ENCODE data around the gene CAV1.
A peak's percentile ranks its signal among the peaks of the same experiment; 100 is the strongest.

CAV1 gene

DNA sequence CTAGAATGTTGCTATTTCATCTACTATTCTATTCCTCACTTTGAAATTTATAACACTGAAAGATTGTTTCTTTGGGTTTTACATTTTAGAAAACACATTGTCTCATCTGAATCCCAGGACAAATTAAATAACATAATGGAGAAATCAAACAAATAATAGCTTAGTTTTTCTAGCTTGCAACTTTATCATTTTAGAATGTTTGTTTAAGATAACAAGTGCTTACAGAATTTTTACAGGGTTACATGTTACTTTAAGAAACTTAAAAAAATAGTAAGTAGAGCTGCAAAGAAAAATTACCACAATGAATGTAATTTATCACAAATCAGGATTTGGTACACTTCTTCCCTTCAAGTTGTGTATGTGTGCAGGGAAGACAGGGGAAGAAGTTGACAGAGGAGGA is 14.0 kb upstream of the CAV1 start:
- H3K4me3 ChIP-seq (ENCODE audit: low read length in 2 of 2), result no peak overlapping the region
- no peak overlapping the region for H3K27ac ChIP-seq (replicated peaks; ENCODE audit: low read length)
- no peak overlapping the region for H2AFZ ChIP-seq (ENCODE audit: low read length)
- H3K4me2 ChIP-seq (ENCODE audit: insufficient read depth, low read length, poor library complexity, severe bottlenecking), result no peak overlapping the region
- no peak overlapping the region for H3K23ac ChIP-seq (ENCODE audit: low read depth, low read length, poor library complexity)
- H3K4me1 ChIP-seq (ENCODE audit: control insufficient read depth in 2 of 2, insufficient read depth in 1 of 2, low read depth in 1 of 2, low read length in 2 of 2), result peaks cover 9% of the 10 kb centered on the region in 2 donors
- H2BK5ac ChIP-seq (ENCODE audit: low read length), result no peak overlapping the region
- no peak overlapping the region for H3K18ac ChIP-seq (ENCODE audit: low read length)
- DNase-seq (ENCODE audit: low spot score), result no peak
- H3K79me1 ChIP-seq (ENCODE audit: low read depth, low read length), result no peaks in the 10 kb centered on the region
- no peak overlapping the region for H4K91ac ChIP-seq (ENCODE audit: low read depth, low read length, poor library complexity)
- H3K14ac ChIP-seq (ENCODE audit: low read length), result no peak overlapping the region
- H3K9ac ChIP-seq (ENCODE audit: low read depth, low read length, poor library complexity), result no peak overlapping the region
- H3K36me3 ChIP-seq (replicated peaks in 1 of 2; ENCODE audit: control insufficient read depth in 2 of 2, insufficient read depth in 2 of 2, low read length in 2 of 2), result no peaks in the 10 kb centered on the region
- no peak overlapping the region for H2BK120ac ChIP-seq (ENCODE audit: low read depth, low read length)
- no peaks in the 10 kb centered on the region for H3K9me3 ChIP-seq (replicated peaks in 1 of 2; ENCODE audit: control insufficient read depth in 2 of 2, insufficient read depth in 1 of 2, low read depth in 1 of 2, low read length in 2 of 2)
- H3K27me3 ChIP-seq (ENCODE audit: control insufficient read depth in 3 of 3, insufficient read depth in 3 of 3, low read depth in 1 of 3, low read length in 3 of 3), result no peaks in the 10 kb centered on the region
- no peak overlapping the region for H4K8ac ChIP-seq (ENCODE audit: low read depth, low read length)
- no peak overlapping the region for H2BK15ac ChIP-seq (ENCODE audit: low read length)
- no peak overlapping the region for H3K4ac ChIP-seq (ENCODE audit: low read length)
- no peak overlapping the region for H2BK12ac ChIP-seq (ENCODE audit: low read length)
- no peak overlapping the region for H2AK5ac ChIP-seq (ENCODE audit: low read depth, low read length)

DNA sequence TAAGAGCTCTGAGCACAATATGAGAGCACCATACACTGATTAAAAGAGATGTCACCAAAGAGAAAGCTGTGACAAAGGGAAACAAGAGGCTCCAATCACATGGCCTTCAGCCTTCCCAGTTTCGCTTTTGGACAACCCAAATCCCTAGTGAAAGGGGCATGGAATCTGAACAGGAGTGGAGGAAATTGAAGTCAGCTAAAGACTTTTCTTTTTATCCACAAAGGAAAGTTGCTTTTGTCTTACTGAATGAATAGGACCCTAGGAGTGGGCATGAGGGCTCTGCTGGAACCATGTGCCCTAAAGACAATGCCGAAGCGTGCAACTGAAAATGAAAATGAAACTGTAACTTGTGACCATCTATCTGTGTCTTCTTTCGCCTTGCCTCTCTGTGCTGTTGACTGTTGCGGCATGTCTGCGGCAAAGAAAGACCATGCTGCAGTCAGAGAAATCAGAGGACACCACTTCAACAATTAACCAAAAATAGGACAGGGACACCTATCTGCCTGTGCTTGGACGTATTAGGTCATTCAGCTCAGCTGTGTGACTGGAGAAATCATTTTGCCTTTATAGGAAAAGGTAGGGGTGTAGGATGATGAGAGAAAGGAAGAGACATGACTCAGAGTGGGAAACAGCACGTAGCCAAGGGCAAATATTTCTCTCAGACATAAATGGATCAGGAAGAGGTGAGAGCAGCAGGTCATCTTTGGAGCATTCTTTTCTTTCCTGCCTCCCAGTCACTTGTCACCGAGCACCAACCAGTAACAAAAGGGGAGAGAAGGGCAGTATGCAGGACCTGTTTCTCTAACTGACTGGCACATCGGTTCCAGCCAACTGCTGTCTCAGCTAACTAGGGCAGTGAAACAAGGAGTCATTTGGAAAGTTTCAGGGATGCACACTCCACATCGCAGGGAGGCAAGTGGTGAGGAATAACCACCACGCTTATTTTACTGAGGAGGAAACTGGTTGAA is 13.0 kb upstream of the CAV1 start:
- Histone ChIP-seq H3K27ac (replicated peaks; ENCODE audit: low read length) (no peak overlapping the region), H3K9ac (ENCODE audit: low read depth, low read length, poor library complexity) (no peak overlapping the region), H2BK5ac (ENCODE audit: low read length) (no peak overlapping the region), H3K36me3 (replicated peaks in 1 of 2; ENCODE audit: control insufficient read depth in 2 of 2, insufficient read depth in 2 of 2, low read length in 2 of 2) (no peaks in the 10 kb centered on the region), H3K27me3 (ENCODE audit: control insufficient read depth in 3 of 3, insufficient read depth in 3 of 3, low read depth in 1 of 3, low read length in 3 of 3) (no peaks in the 10 kb centered on the region), H2AFZ (ENCODE audit: low read length) (peak overlapping the region; percentile 81), H3K4me2 (ENCODE audit: insufficient read depth, low read length, poor library complexity, severe bottlenecking) (no peak overlapping the region), H3K23ac (ENCODE audit: low read depth, low read length, poor library complexity) (no peak overlapping the region), H2BK120ac (ENCODE audit: low read depth, low read length) (no peak overlapping the region), H4K91ac (ENCODE audit: low read depth, low read length, poor library complexity) (no peak overlapping the region), H2BK12ac (ENCODE audit: low read length) (no peak overlapping the region), H3K4me3 (ENCODE audit: low read length in 2 of 2) (no peak overlapping the region), H2AK5ac (ENCODE audit: low read depth, low read length) (no peak overlapping the region), H3K14ac (ENCODE audit: low read length) (no peak overlapping the region), H3K18ac (ENCODE audit: low read length) (no peak overlapping the region), H4K8ac (ENCODE audit: low read depth, low read length) (no peak overlapping the region), H2BK15ac (ENCODE audit: low read length) (no peak overlapping the region), H3K4ac (ENCODE audit: low read length) (no peak overlapping the region), H3K9me3 (replicated peaks in 1 of 2; ENCODE audit: control insufficient read depth in 2 of 2, insufficient read depth in 1 of 2, low read depth in 1 of 2, low read length in 2 of 2) (no peaks in the 10 kb centered on the region), H3K4me1 (ENCODE audit: control insufficient read depth in 2 of 2, insufficient read depth in 1 of 2, low read depth in 1 of 2, low read length in 2 of 2) (peaks cover 9% of the 10 kb centered on the region in 2 donors), H3K79me1 (ENCODE audit: low read depth, low read length) (no peaks in the 10 kb centered on the region)
- no CpG with 5 or more reads among the region's 12 CpGs for WGBS, 2 donors (ENCODE audit: extremely low coverage in 2 of 2, insufficient read length in 2 of 2, insufficient replicate concordance in 1 of 2)
- no peak for DNase-seq (ENCODE audit: low spot score)

DNA sequence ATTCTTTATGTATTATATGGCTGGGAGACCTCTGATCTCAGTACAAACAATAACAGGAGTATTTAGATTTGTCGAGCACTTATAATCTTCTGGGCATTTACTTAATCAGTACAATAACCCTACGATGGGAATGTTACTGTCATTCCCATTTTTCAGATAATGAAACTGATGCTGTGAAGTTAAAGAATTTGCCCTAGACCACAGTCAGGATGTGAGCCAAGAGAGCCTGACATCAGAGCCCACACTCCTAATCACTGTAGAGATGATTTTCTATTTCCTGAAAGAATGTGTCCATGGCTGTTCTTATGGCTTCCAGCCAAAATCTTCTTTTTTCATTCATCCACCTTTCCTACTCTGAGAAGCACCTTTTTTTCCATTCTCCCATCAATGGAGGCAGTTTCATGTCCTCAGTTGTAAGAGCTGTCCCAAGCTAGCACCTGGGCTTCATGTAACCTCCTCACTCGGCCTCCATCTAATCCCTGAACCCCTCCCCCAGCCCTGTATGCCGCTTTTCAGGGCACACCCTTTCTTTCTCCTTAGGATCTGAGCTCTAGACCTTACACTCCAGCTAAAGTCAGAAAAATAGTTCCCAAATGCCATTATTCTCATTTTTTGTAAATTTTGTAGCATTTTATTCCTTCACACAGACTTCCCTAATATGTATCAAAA is 12.2 kb upstream of the CAV1 start:
- Histone ChIP-seq H2BK12ac (ENCODE audit: low read length) (no peak overlapping the region), H3K36me3 (replicated peaks in 1 of 2; ENCODE audit: control insufficient read depth in 2 of 2, insufficient read depth in 2 of 2, low read length in 2 of 2) (no peaks in the 10 kb centered on the region), H3K4me1 (ENCODE audit: control insufficient read depth in 2 of 2, insufficient read depth in 1 of 2, low read depth in 1 of 2, low read length in 2 of 2) (peaks cover 9% of the 10 kb centered on the region in 2 donors), H2AFZ (ENCODE audit: low read length) (peak overlapping the region; percentile 81), H2BK5ac (ENCODE audit: low read length) (no peak overlapping the region), H3K4ac (ENCODE audit: low read length) (no peak overlapping the region), H3K4me3 (ENCODE audit: low read length in 2 of 2) (no peak overlapping the region), H3K4me2 (ENCODE audit: insufficient read depth, low read length, poor library complexity, severe bottlenecking) (no peak overlapping the region), H4K91ac (ENCODE audit: low read depth, low read length, poor library complexity) (no peak overlapping the region), H3K27ac (replicated peaks; ENCODE audit: low read length) (no peak overlapping the region), H3K9me3 (replicated peaks in 1 of 2; ENCODE audit: control insufficient read depth in 2 of 2, insufficient read depth in 1 of 2, low read depth in 1 of 2, low read length in 2 of 2) (no peaks in the 10 kb centered on the region), H3K14ac (ENCODE audit: low read length) (no peak overlapping the region), H3K9ac (ENCODE audit: low read depth, low read length, poor library complexity) (no peak overlapping the region), H3K27me3 (ENCODE audit: control insufficient read depth in 3 of 3, insufficient read depth in 3 of 3, low read depth in 1 of 3, low read length in 3 of 3) (no peaks in the 10 kb centered on the region), H3K79me1 (ENCODE audit: low read depth, low read length) (no peaks in the 10 kb centered on the region), H3K23ac (ENCODE audit: low read depth, low read length, poor library complexity) (no peak overlapping the region), H2AK5ac (ENCODE audit: low read depth, low read length) (no peak overlapping the region), H4K8ac (ENCODE audit: low read depth, low read length) (no peak overlapping the region), H2BK15ac (ENCODE audit: low read length) (no peak overlapping the region), H3K18ac (ENCODE audit: low read length) (no peak overlapping the region), H2BK120ac (ENCODE audit: low read depth, low read length) (no peak overlapping the region)
- DNase-seq (ENCODE audit: low spot score), result no peak
- WGBS, 2 donors (ENCODE audit: extremely low coverage in 2 of 2, insufficient read length in 2 of 2, insufficient replicate concordance in 1 of 2), result no CpG with 5 or more reads among the region's 4 CpGs

DNA sequence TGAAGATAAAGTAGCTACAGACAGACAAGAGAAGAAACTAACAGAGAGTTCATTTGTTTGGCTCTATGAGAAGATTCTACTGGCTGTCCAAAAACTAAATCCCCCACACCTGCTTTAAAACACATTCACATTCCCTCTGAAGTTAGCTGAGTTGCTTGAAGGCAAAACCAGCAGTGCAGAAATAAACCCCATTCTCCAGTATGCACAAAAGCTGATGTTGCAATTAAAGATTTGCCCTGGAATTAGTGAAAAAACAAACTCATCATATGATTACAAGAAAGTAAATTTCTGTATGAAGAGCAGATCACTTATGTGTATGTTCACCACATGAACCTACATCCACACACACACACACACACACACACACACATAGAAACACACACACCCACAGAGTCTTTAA is 9.3 kb upstream of the CAV1 start:
- H4K91ac ChIP-seq (ENCODE audit: low read depth, low read length, poor library complexity), result no peak overlapping the region
- H3K27me3 ChIP-seq (ENCODE audit: control insufficient read depth in 3 of 3, insufficient read depth in 3 of 3, low read depth in 1 of 3, low read length in 3 of 3), result no peaks in the 10 kb centered on the region
- H2BK5ac ChIP-seq (ENCODE audit: low read length), result no peak overlapping the region
- H2BK15ac ChIP-seq (ENCODE audit: low read length), result no peak overlapping the region
- H3K27ac ChIP-seq (replicated peaks; ENCODE audit: low read length), result no peak overlapping the region
- no peaks in the 10 kb centered on the region for H3K79me1 ChIP-seq (ENCODE audit: low read depth, low read length)
- no peak overlapping the region for H4K8ac ChIP-seq (ENCODE audit: low read depth, low read length)
- H2BK120ac ChIP-seq (ENCODE audit: low read depth, low read length), result no peak overlapping the region
- H3K9me3 ChIP-seq (replicated peaks in 1 of 2; ENCODE audit: control insufficient read depth in 2 of 2, insufficient read depth in 1 of 2, low read depth in 1 of 2, low read length in 2 of 2), result no peaks in the 10 kb centered on the region
- H3K36me3 ChIP-seq (replicated peaks in 1 of 2; ENCODE audit: control insufficient read depth in 2 of 2, insufficient read depth in 2 of 2, low read length in 2 of 2), result no peaks in the 10 kb centered on the region
- H3K18ac ChIP-seq (ENCODE audit: low read length), result no peak overlapping the region
- DNase-seq (ENCODE audit: low spot score), result no peak
- H2AK5ac ChIP-seq (ENCODE audit: low read depth, low read length), result no peak overlapping the region
- H3K23ac ChIP-seq (ENCODE audit: low read depth, low read length, poor library complexity), result no peak overlapping the region
- no peak overlapping the region for H3K4ac ChIP-seq (ENCODE audit: low read length)
- H3K4me2 ChIP-seq (ENCODE audit: insufficient read depth, low read length, poor library complexity, severe bottlenecking), result no peak overlapping the region
- H3K4me1 ChIP-seq (ENCODE audit: control insufficient read depth in 2 of 2, insufficient read depth in 1 of 2, low read depth in 1 of 2, low read length in 2 of 2), result peaks cover 9% of the 10 kb centered on the region in 2 donors
- no peak overlapping the region for H3K4me3 ChIP-seq (ENCODE audit: low read length in 2 of 2)
- no peak overlapping the region for H3K9ac ChIP-seq (ENCODE audit: low read depth, low read length, poor library complexity)
- no peak overlapping the region for H2BK12ac ChIP-seq (ENCODE audit: low read length)
- H3K14ac ChIP-seq (ENCODE audit: low read length), result no peak overlapping the region
- no peak overlapping the region for H2AFZ ChIP-seq (ENCODE audit: low read length)

Data from neuronal stem cell (in vitro differentiated cells).